NCI-H1092 (cell line): ENCODE results near the gene GPR63.
"Not testable (repeated sequence)": the region's sequence is repeated elsewhere in the genome, so short reads cannot be mapped to it uniquely, and the experiment has no call there.

ENCODE experiments used
- DNase-seq: peaks from one replicate; lab custom pipeline; 2025; lab: John Stamatoyannopoulos, UW

The GPR63 gene

GRCh38 chr6:96837081-96837971 is at the start of gene GPR63:
Gene GPR63 (minus strand): TSS chr6:96837477. CDS start chr6:96799731, 37,746 bp downstream.
- peak; percentile 31 for DNase-seq

- DNase-seq, result no peak
Observed at GRCh38 chr6:96886519-96886918, 49.2 kb upstream of the GPR63 start.

GRCh38 chr6:96885187-96885631 is 47.9 kb upstream of the GPR63 start:
- DNase-seq, result not testable (repeated sequence)

GRCh38 chr6:96878143-96878542 is 40.9 kb upstream of the GPR63 start:
- DNase-seq, result no peak

GRCh38 chr6:96876886-96877545 is 39.7 kb upstream of the GPR63 start:
- DNase-seq, result no peak

- no peak for DNase-seq
Observed at GRCh38 chr6:96872976-96873375, 35.7 kb upstream of the GPR63 start.

- DNase-seq, result no peak
Observed at GRCh38 chr6:96865055-96865405, 27.8 kb upstream of the GPR63 start.

- no peak for DNase-seq
Observed at GRCh38 chr6:96864216-96865054, 27.2 kb upstream of the GPR63 start.

GRCh38 chr6:96862560-96862959 is 25.3 kb upstream of the GPR63 start:
- DNase-seq, result no peak

- no peak for DNase-seq
Observed at GRCh38 chr6:96861588-96861987, 24.3 kb upstream of the GPR63 start.

- DNase-seq, result no peak
Observed at GRCh38 chr6:96856856-96857255, 19.6 kb upstream of the GPR63 start.

- no peak for DNase-seq
Observed at GRCh38 chr6:96853083-96853482, 15.8 kb upstream of the GPR63 start.

GRCh38 chr6:96852605-96853004 is 15.3 kb upstream of the GPR63 start:
- no peak for DNase-seq

GRCh38 chr6:96851858-96852257 is 14.6 kb upstream of the GPR63 start:
- DNase-seq, result no peak

- DNase-seq, result no peak
Observed at GRCh38 chr6:96849615-96850014, 12.3 kb upstream of the GPR63 start.

- DNase-seq, result no peak
Observed at GRCh38 chr6:96844530-96844929, 7.3 kb upstream of the GPR63 start.

- no peak for DNase-seq
Observed at GRCh38 chr6:96841345-96841744, 4.1 kb upstream of the GPR63 start.

- no peak for DNase-seq
Observed at GRCh38 chr6:96836631-96837080, 621 bp downstream of the GPR63 start.

GRCh38 chr6:96834070-96834469 is 3.2 kb downstream of the GPR63 start:
- DNase-seq, result no peak

GRCh38 chr6:96832780-96833179 is 4.5 kb downstream of the GPR63 start:
- no peak for DNase-seq

GRCh38 chr6:96826865-96827264 is 10.4 kb downstream of the GPR63 start:
- DNase-seq, result no peak

GRCh38 chr6:96823743-96824142 is 13.5 kb downstream of the GPR63 start:
- DNase-seq, result no peak
